ENCODE results near the gene AGER. TPM values are rescaled to one million over a fixed set of nuclear protein-coding genes. Genes with fewer than 3 reads are reported as not detected.

Gene AGER
- total and polyA plus RNA-seq, 2 donors (not counting 3 experiments of a cell fraction or from before 2014, with no cell fraction given), result 5.1 to 18.5 TPM

DNA sequence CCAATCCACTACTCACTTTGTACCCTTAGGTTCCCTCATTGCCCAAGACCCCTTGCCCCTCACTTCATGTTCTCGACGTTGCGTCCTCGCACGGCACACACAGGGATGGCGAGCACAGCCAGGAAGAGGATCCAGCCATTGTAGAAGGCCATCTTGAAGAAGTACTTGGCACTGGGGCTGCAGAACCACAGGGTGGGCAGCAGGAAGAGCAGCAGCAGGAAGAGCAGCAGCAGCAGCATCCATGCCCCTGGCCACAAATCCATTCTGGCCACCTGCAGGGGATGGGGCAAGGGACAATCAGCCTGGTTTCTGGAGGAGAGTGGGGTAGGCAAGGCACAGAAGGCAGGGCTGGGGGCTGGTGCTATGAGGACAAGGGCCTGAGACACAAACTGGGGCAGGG is 12.8 kb downstream of the AGER start:
- Histone ChIP-seq H3K9me3 (replicated peaks; ENCODE audit: control insufficient read depth, insufficient read depth, low read length) (no peaks in the 10 kb centered on the region), H3K27ac (ENCODE audit: insufficient read depth, low read depth, low read length) (no peak overlapping the region), H3K4me3 (replicated peaks in 1 of 3; ENCODE audit: insufficient read depth in 1 of 3, low read depth in 1 of 3, low read length in 3 of 3) (no peak overlapping the region), H3K27me3 (ENCODE audit: control insufficient read depth in 2 of 2, insufficient read depth in 2 of 2, low read length in 2 of 2) (no peaks in the 10 kb centered on the region), H3K9me1 (replicated peaks; ENCODE audit: control insufficient read depth, extremely low read depth, insufficient read depth, low read length) (no peaks in the 10 kb centered on the region), H3K4me1 (ENCODE audit: control insufficient read depth, extremely low read depth, insufficient read depth, low read length) (peaks cover 9% of the 10 kb centered on the region), H3K9ac (replicated peaks; ENCODE audit: extremely low read depth, insufficient read depth, low read length) (no peak overlapping the region), H4K20me1 (replicated peaks; ENCODE audit: control insufficient read depth, extremely low read depth, insufficient read depth, low read length) (no peaks in the 10 kb centered on the region), H3K36me3 (ENCODE audit: control insufficient read depth in 2 of 2, extremely low read depth in 1 of 2, insufficient read depth in 2 of 2, low read length in 2 of 2) (peaks cover 7 to 20% of the 10 kb centered on the region in 2 experiments), H3K4me2 (ENCODE audit: insufficient read depth, low read length) (no peak overlapping the region), H2AFZ (ENCODE audit: low read depth, low read length) (no peak overlapping the region), H3K79me2 (ENCODE audit: control insufficient read depth, insufficient read depth, low read length) (peaks cover 15% of the 10 kb centered on the region)
- no peak for DNase-seq (ENCODE audit: low read depth, low spot score)
- BruUV-seq (replicated peaks), result no TSS peak
- dilution Hi-C loops (cut with MboI; ENCODE audit: extremely low pct_ligation_motif_present, low sequenced_read_pairs), result no loop called here
- TF ChIP-seq CTCF (IDR thresholded peaks at IDR 0.05; ENCODE audit: extremely low read depth in 1 of 2, insufficient read depth in 1 of 2, low read depth in 1 of 2, low read length in 2 of 2) (no peak), JUN (IDR thresholded peaks at IDR 0.05; ENCODE audit: borderline replicate concordance, insufficient read depth, insufficient read length, low read depth) (no peak)
- FAIRE-seq, result no peak
- intact Hi-C loops (cut with micrococcal nuclease), result no loop called here
- POLR2A ChIA-PET, result no interaction called here
- CTCF ChIA-PET, result interaction anchor here (0.6 kb wide), 1 partner anchor 489 kb away, joined by 3 read pairs; no protein-coding TSS in a partner anchor

- TF ChIP-seq CTCF (IDR thresholded peaks at IDR 0.05; ENCODE audit: extremely low read depth in 1 of 2, insufficient read depth in 1 of 2, low read depth in 1 of 2, low read length in 2 of 2) (no peak), MYC (IDR thresholded peaks at IDR 0.05; ENCODE audit: low read depth, low read length) (no peak), JUN (IDR thresholded peaks at IDR 0.05; ENCODE audit: borderline replicate concordance, insufficient read depth, insufficient read length, low read depth) (no peak), MAX (IDR thresholded peaks at IDR 0.05; ENCODE audit: insufficient read depth, insufficient read length) (no peak), EZH2 (IDR thresholded peaks at IDR 0.05; ENCODE audit: borderline replicate concordance, low read depth, low read length, severe bottlenecking) (no peak), POLR2AphosphoS5 (IDR thresholded peaks at IDR 0.05; ENCODE audit: insufficient read depth, low read depth, low read length) (no peak), POLR2A (IDR thresholded peaks at IDR 0.05; ENCODE audit: low read depth, low read length) (no peak), FOS (IDR thresholded peaks at IDR 0.05; ENCODE audit: borderline replicate concordance, insufficient read depth, low read length) (no peak), GATA2 (IDR thresholded peaks at IDR 0.05; ENCODE audit: insufficient read depth, insufficient read length, low read depth, low read length) (no peak)
- Histone ChIP-seq H3K4me1 (ENCODE audit: control insufficient read depth, extremely low read depth, insufficient read depth, low read length) (peaks cover 7% of the 10 kb centered on the region), H3K9me1 (replicated peaks; ENCODE audit: control insufficient read depth, extremely low read depth, insufficient read depth, low read length) (no peaks in the 10 kb centered on the region), H3K4me3 (replicated peaks in 1 of 3; ENCODE audit: insufficient read depth in 1 of 3, low read depth in 1 of 3, low read length in 3 of 3) (no peak overlapping the region), H3K27me3 (ENCODE audit: control insufficient read depth in 2 of 2, insufficient read depth in 2 of 2, low read length in 2 of 2) (no peaks in the 10 kb centered on the region), H3K4me2 (ENCODE audit: insufficient read depth, low read length) (no peak overlapping the region), H3K9me3 (replicated peaks; ENCODE audit: control insufficient read depth, insufficient read depth, low read length) (no peaks in the 10 kb centered on the region), H3K79me2 (ENCODE audit: control insufficient read depth, insufficient read depth, low read length) (peaks cover 11% of the 10 kb centered on the region), H4K20me1 (replicated peaks; ENCODE audit: control insufficient read depth, extremely low read depth, insufficient read depth, low read length) (no peaks in the 10 kb centered on the region), H3K27ac (ENCODE audit: insufficient read depth, low read depth, low read length) (no peak overlapping the region), H2AFZ (ENCODE audit: low read depth, low read length) (no peak overlapping the region), H3K36me3 (ENCODE audit: control insufficient read depth in 2 of 2, extremely low read depth in 1 of 2, insufficient read depth in 2 of 2, low read length in 2 of 2) (peaks cover 7 to 21% of the 10 kb centered on the region in 2 experiments), H3K9ac (replicated peaks; ENCODE audit: extremely low read depth, insufficient read depth, low read length) (no peak overlapping the region)
- CTCF ChIA-PET, result interaction anchor here (0.6 kb wide), 1 partner anchor 488 kb away, joined by 3 read pairs; no protein-coding TSS in a partner anchor
- DNase-seq (ENCODE audit: low read depth, low spot score), result no peak
- intact Hi-C loops (cut with micrococcal nuclease) (no loop called here), dilution Hi-C loops (cut with MboI; ENCODE audit: extremely low pct_ligation_motif_present, low sequenced_read_pairs) (no loop called here)
- FAIRE-seq, result no peak
- POLR2A ChIA-PET, result no interaction called here
- BruUV-seq (replicated peaks), result no TSS peak
These were observed 13.8 kb downstream of the AGER start for GRCh38 chr6:32170294-32170693.

Data from endothelial cell of umbilical vein (primary cell).